PC-3 (cell line): Measurements from ENCODE around the gene ABCD4. TPM values are rescaled to one million over a fixed set of nuclear protein-coding genes. Genes with fewer than 3 reads are reported as not detected.

ENCODE experiments used
- ATAC-seq: fragments of 200-7000 bp; cut with Tn5 transposase; 2 replicates; pipeline ENCODE4 v1.9.1; 2020; ENCODE audit warnings: mild to moderate bottlenecking, moderate library complexity
- BruUV-seq: library from RNA; stranded (reverse); fragments of 400-500 nt; replicated peaks from 2 replicates; lab custom pipeline; 2021; lab: Mats Ljungman, UMichigan
- CTCF ChIA-PET: fragments of 300-600 bp; sonication (Branson Sonifier 250); formaldehyde crosslinking; loops from one replicate; lab custom pipeline; 2022; ENCODE audit warnings: antibody characterized with exemption; lab: Charles Lee
- POLR2A ChIA-PET: fragments of 300-600 bp; sonication (Branson Sonifier 250); formaldehyde crosslinking; loops from one replicate; lab custom pipeline; 2022; ENCODE audit warnings: antibody characterized with exemption; ENCODE audit not compliant: unreplicated experiment; lab: Charles Lee
- DNase-seq: peaks from one replicate; pipeline ENCODE4 v3.0.0-alpha.2; 2015
- H2AFZ ChIP-seq: fragments of 300-600 bp; sonication (generic); 2 replicates; pipeline ENCODE4 v1.6.0; 2016; ENCODE audit warnings: antibody characterized with exemption, low read length
- H3F3A ChIP-seq: fragments of 300-600 bp; sonication (generic); one replicate; pipeline ENCODE4 v1.6.0; 2017; ENCODE audit warnings: antibody characterized with exemption, low read length, control low read depth, mild to moderate bottlenecking; ENCODE audit not compliant: unreplicated experiment
- H3K27ac ChIP-seq: fragments of 300-600 bp; sonication (generic); 2 replicates; pipeline ENCODE4 v1.5.1; 2016; ENCODE audit warnings: mild to moderate bottlenecking, low read length
- H3K27me3 ChIP-seq: fragments of 300-600 bp; sonication (generic); 2 replicates; pipeline ENCODE4 v1.6.1; 2016; ENCODE audit warnings: low read length, mixed read lengths
- H3K36me3 ChIP-seq: fragments of 300-600 bp; sonication (generic); 2 replicates; pipeline ENCODE4 v1.6.1; 2016; ENCODE audit warnings: low read depth, mixed run types, low read length, mixed read lengths
- H3K4me1 ChIP-seq: fragments of 300-600 bp; sonication (generic); 2 replicates; pipeline ENCODE4 v1.5.1; 2016; ENCODE audit warnings: low read length; ENCODE audit not compliant: insufficient read depth
- H3K4me2 ChIP-seq: fragments of 300-600 bp; sonication (generic); 2 replicates; pipeline ENCODE4 v1.6.0; 2016; ENCODE audit warnings: low read length
- H3K4me3 ChIP-seq: fragments of 300-600 bp; sonication (generic); 2 replicates; pipeline ENCODE4 v1.5.1; 2016; ENCODE audit warnings: mild to moderate bottlenecking, low read length, mixed read lengths
- H3K79me2 ChIP-seq: fragments of 300-600 bp; sonication (generic); 2 replicates; pipeline ENCODE4 v1.6.1; 2017; ENCODE audit warnings: low read length, mixed read lengths
- H3K9ac ChIP-seq: fragments of 300-600 bp; sonication (generic); 2 replicates; pipeline ENCODE4 v1.6.0; 2016; ENCODE audit warnings: mild to moderate bottlenecking, low read length
- H3K9me2 ChIP-seq: fragments of 300-600 bp; sonication (generic); replicated peaks from 2 replicates; pipeline ENCODE4 v1.6.1; 2016; ENCODE audit warnings: mixed run types, low read length, mixed read lengths
- H3K9me3 ChIP-seq: fragments of 300-600 bp; sonication (generic); 2 replicates; pipeline ENCODE4 v1.6.1; 2016; ENCODE audit warnings: low read length, mixed read lengths
- H4K20me1 ChIP-seq: fragments of 300-600 bp; sonication (generic); 2 replicates; pipeline ENCODE4 v1.6.1; 2016; ENCODE audit warnings: low read length, mixed read lengths
- CTCF ChIP-seq: fragments of 300-600 bp; sonication (generic); conservative IDR thresholded peaks from 2 replicates; pipeline ENCODE4 v1.5.1; 2017; ENCODE audit warnings: antibody characterized with exemption, low read depth, mild to moderate bottlenecking, low read length
- EZH2 ChIP-seq: fragments of 300-600 bp; sonication (generic); IDR thresholded peaks from one replicate; pipeline ENCODE4 v1.6.1; 2017; ENCODE audit warnings: antibody characterized with exemption, mild to moderate bottlenecking, low read length; ENCODE audit not compliant: unreplicated experiment
- EZH2phosphoT487 ChIP-seq: fragments of 300-600 bp; sonication (generic); IDR thresholded peaks from 2 replicates; pipeline ENCODE4 v1.6.1; 2018; ENCODE audit warnings: mild to moderate bottlenecking, antibody characterized with exemption, low read length, borderline replicate concordance
- intact Hi-C: fragments of 100-400 bp; cut with micrococcal nuclease; formaldehyde crosslinking; loops from 2 replicates; pipeline ENCODE4 v1.9.0; 2023
- total RNA-seq: library from RNA; depleted of rRNA; stranded (reverse); fragments of >200 nt; gene quantifications from 2 replicates; pipeline ENCODE4 v1.2.3, GENCODE V29; 2014

The ABCD4 gene
- total RNA-seq, 1 experiment from 2014 or later: 27.1 TPM

- no TSS peak for BruUV-seq
- ATAC-seq: no peak
- POLR2A ChIA-PET: no interaction called here
Observed at GRCh38 chr14:74350211-74350927, 47.6 kb upstream of the ABCD4 start.

GRCh38 chr14:74349757-74350156, 47.0 kb upstream of the ABCD4 start:
- peaks cover 31% of the 10 kb centered on the region for H3K27me3 ChIP-seq
- ChIA-PET CTCF (no interaction called here), POLR2A (no interaction called here)
- no peak overlapping the region for H2AFZ ChIP-seq
- no peaks in the 10 kb centered on the region for H4K20me1 ChIP-seq
- no peaks in the 10 kb centered on the region for H3K79me2 ChIP-seq
- DNase-seq: no peak
- ATAC-seq: no peak
- intact Hi-C loops: no loop called here
- no peaks in the 10 kb centered on the region for H3K36me3 ChIP-seq
- H3K27ac ChIP-seq: no peak overlapping the region
- H3K9ac ChIP-seq: no peak overlapping the region
- no peaks in the 10 kb centered on the region for H3K9me3 ChIP-seq
- H3K9me2 ChIP-seq: no peaks in the 10 kb centered on the region
- BruUV-seq: no TSS peak
- H3K4me1 ChIP-seq: no peaks in the 10 kb centered on the region
- no peak for TF ChIP-seq CTCF
- TF ChIP-seq EZH2phosphoT487: no peak
- no peak overlapping the region for H3K4me3 ChIP-seq
- H3K4me2 ChIP-seq: no peak overlapping the region
- H3F3A ChIP-seq: no peaks in the 10 kb centered on the region

More at GRCh38 chr14:74350211-74350927, 47.6 kb upstream of the ABCD4 start:
- H3K9ac ChIP-seq: no peak overlapping the region
- H3K4me1 ChIP-seq: no peaks in the 10 kb centered on the region
- H3K27me3 ChIP-seq: peaks cover 31% of the 10 kb centered on the region
- CTCF ChIA-PET: interaction anchor here (0.6 kb wide), 1 partner anchor 529 kb away, joined by 5 read pairs; no protein-coding TSS in a partner anchor
- no peaks in the 10 kb centered on the region for H3K9me2 ChIP-seq
- no peak overlapping the region for H2AFZ ChIP-seq
- H3K4me3 ChIP-seq: no peak overlapping the region
- H3K79me2 ChIP-seq: no peaks in the 10 kb centered on the region
- no peak overlapping the region for H3K27ac ChIP-seq
- intact Hi-C loops: no loop called here
- no peak for DNase-seq
- no peaks in the 10 kb centered on the region for H3F3A ChIP-seq
- no peaks in the 10 kb centered on the region for H3K9me3 ChIP-seq
- H3K36me3 ChIP-seq: no peaks in the 10 kb centered on the region
- TF ChIP-seq CTCF (no peak), EZH2 (no peak), EZH2phosphoT487 (no peak)
- no peaks in the 10 kb centered on the region for H4K20me1 ChIP-seq
- no peak overlapping the region for H3K4me2 ChIP-seq

GRCh38 chr14:74348735-74349463, 46.2 kb upstream of the ABCD4 start:
- peaks cover 31% of the 10 kb centered on the region for H3K27me3 ChIP-seq

More at GRCh38 chr14:74348735-74349463, 46.2 kb upstream of the ABCD4 start:
- Histone ChIP-seq H3F3A (no peaks in the 10 kb centered on the region), H3K9me2 (no peaks in the 10 kb centered on the region), H3K4me1 (no peaks in the 10 kb centered on the region), H3K9ac (no peak overlapping the region), H3K4me3 (no peak overlapping the region), H3K9me3 (no peaks in the 10 kb centered on the region), H4K20me1 (no peaks in the 10 kb centered on the region), H3K79me2 (no peaks in the 10 kb centered on the region), H3K4me2 (no peak overlapping the region), H2AFZ (no peak overlapping the region), H3K36me3 (no peaks in the 10 kb centered on the region), H3K27ac (no peak overlapping the region)
- ChIA-PET CTCF (no interaction called here), POLR2A (no interaction called here)
- ATAC-seq: no peak
- intact Hi-C loops: no loop called here
- TF ChIP-seq CTCF (no peak), EZH2phosphoT487 (no peak), EZH2 (no peak)
- DNase-seq: no peak
- BruUV-seq: no TSS peak
